SHP77 treated with DMSO at 0.1 percent for 48 hours (cell line): ENCODE measurements around the gene NACC1.
"Not testable (repeated sequence)": the region's sequence is repeated elsewhere in the genome, so short reads cannot be mapped to it uniquely, and the experiment has no call there.

Experiments used
- DNase-seq: peaks from one replicate; lab custom pipeline; 2025; lab: John Stamatoyannopoulos, UW

The NACC1 gene

DNA sequence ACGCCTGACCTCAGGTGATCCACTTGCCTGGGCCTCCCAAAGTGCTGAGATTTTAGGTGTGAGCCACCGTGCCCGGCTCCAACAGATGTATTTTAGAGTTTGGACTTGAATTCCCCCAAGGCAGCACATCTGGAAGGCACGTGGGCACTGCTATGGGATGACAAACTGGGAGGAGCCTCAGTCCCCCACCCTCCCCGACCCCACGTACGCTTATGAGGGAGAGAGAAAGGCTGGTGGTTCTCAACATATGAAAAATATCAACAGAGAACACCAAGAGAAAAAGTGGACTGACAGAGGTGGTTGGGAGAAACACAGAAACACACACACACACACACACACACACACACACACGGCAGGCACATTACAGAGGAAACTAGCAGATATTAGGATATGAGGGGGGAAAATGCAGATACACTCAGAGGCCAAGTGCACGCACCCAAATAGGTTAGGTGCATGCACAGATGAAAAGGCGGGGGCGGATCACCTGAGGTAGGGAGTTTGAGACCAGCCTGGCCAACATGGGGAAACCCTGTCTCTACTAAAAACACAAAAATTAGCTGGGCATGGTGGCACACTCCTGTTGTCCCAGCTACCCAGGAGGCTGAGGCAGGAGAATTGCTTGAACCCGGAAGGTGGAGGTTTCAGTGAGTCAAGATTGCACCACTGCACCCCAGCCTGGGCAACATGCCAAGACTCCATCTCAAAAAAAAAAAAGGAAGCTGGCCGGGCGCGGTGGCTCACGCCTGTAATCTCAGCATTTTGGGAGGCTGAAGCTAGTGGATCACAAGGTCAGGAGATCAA is 28.9 kb downstream of the NACC1 start:
- no peak for DNase-seq

DNA sequence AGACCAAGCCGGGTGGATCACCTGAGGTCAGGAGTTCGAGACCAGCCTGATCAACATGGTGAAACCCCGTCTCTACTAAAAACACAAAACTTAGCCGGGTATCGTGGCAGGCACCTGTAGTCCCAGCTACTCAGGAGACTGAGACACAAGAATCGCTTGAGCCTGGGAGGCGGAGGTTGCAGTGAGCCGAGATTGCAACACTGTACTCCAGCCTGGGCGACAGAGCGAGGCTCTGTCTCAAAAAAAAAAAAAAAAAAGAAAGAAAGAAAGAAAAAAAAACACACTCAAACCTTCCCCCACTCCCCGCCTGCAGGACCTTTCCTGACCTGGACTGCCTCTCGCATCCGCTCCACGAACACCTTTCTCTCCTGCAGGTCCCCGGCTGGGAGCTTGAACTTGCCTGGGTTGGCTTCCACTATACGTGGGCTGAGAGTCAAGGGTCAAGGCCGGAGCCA is 31.1 kb downstream of the NACC1 start:
- DNase-seq: not testable (repeated sequence)

DNA sequence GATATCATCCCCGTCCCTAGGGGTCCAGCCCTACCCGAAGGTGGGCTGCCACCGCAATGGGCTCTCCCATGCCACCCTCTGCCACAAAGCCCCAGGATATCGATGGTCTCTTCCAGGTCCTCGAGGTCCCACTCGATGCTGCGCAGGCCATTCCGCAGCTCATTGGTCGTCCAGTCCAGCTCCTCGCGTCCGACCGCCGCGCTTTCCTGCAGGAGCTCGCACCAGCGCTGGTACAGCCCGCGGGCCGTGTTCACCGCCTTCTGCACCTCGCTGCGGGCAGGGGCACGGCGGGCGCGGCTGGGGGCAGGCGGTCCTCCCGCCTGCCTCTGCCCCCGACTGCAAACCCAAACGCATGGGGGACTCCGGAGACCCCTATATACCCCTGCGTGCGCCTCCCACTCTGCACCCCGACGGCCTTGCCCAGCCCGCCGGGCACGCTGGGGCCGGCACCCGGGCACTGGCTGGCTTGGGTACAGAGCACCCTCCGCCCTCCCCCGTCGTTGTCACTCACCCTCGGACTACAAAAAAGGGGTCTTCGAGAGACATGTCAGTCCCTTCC is 31.6 kb downstream of the NACC1 start:
- no peak for DNase-seq

DNA sequence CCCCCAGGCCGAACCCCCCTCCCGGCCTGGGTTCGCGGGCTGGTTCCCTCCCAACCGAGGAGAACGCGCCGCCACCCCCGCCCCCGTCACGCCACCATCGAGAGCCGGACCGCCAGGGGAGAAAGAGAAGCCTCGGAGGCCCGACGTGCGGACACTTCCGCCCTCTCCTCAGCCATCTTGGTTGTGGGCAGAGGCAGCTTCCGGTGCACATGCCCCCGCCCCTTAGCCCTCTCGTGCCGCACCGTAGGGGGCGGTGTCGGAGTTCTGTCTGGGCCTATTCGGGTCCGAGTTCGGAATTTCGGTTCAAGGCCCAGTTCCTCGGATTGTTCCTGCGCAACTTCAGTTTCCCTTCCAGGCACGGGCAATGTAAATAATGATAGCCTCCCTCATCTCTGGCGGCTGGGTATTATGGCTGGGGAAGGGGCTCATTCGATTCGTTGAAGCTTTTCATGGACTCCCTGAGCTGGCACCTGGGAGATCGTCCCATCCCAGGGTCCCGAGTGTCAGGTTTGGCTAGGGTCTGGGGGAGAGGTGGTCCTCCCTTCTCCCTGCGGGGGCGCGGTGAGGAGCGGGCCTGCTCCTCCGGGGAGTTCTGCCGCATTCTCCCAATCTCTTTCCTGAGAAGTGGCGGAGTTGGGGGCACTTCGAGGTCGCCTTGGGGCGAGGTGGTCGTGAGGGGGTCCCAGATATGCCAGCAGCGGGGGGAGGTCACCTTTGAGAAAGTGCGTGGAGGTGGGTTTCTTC is 32.3 kb downstream of the NACC1 start, which contains the start of the genes IER2 and STX10:
Gene IER2, plus strand, starts transcription at position 225 of the 744 bp plus-strand sequence. CDS start 2,776 bp downstream, outside the sequence.
Gene STX10, minus strand, starts transcription at position 189 of the 744 bp plus-strand sequence. CDS start 202 bp downstream, outside the sequence.
- peak; percentile 86 for DNase-seq

DNA sequence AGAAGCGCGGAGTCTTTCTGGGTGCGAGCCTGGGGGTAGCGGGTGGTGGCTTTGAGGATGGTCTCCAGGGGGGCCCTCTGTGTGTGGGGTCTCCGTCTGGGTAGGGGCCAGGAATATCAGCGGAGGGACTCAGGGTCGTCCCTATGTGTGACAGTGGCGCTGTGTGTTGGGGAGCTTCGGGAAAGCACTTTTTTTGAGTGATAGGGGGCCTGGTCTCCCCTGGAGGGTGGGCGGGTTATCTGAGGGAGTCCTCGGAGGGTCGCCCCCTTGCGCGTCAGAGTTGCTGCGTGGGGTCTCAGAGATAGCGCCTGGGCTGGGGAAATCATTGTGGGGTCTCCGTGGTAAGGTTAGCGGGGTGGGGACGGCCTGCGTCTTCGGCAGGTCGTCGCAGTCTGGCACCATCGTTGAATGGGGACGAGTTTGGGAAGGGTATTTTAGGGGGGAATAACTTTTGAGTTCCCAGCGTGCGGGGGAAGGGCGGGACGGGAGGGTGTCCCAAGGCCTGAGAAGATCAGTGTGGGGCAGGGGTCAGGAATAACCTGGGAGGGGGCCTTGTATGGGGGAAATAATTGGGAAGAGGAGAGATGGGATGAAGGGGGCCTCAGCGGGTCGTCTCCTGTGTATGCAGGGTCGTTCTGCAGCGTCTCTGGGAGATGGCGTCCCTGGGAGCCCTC is 33.0 kb downstream of the NACC1 start:
- DNase-seq: no peak

DNA sequence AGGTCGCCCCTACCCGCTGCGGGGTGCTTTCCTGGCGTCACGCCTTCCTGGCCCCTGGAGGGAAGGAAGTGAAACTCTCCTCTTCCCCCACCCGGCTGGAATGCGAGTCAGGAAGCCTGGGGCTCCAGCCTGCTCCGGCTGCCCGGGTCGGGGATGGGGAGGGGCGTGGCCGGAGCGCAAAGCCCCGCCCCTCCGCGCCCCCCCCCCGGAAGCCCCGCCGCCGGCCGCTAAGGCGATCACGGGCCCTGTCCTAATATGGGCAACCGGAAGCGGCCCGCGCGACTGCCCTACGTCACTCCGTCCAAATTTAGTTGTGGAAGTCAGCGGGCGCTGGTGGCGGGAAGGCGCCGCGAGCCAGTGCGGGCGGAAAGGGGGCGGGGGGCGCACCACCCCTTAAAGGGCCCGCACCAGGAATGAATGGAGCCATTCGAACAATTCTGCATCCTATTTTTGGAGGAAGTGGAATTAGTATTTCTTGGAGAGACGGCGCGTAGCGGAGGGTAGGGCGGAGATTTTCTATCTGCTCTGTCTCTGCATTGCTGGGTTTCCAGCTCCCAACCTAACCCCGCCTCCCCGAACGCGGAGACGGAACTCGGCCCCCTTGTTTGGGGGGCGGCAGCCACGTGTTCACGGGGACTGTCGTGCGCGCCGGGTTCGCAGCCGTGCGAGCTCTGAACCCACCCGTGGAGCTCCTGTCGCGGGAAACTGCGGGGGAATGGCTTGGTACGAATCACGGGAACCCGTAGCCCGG is 33.7 kb downstream of the NACC1 start:
- peak; percentile 90 for DNase-seq

DNA sequence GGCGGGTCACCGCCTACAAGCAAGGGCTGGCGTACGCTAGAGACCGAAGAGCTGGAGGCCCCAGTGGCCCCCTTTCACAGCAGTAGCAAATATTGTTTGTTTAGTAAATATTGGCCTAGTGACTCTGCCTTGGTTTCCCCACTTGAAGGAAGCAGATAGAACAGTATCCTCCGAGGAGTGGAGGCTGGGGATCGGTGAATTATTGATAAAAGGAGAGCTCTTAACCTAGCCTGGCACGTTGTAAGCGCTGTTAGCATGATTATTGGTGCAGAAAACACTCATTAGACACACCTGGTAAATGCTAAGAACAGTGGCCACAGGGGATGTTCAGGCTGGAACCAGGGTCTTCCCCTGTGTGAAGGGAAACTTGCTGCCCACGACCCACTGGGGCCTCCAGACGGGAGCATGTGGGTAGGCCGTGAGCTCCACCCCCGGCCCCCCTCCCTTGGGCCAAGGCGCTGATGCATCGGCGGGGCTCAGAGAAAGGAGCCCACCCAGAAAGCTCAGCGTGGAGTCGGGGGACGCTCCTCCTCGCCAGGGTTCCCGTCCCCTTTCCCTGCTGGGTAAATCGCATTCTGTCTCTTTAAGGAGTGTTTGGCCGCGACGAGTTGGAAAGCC is 34.4 kb downstream of the NACC1 start:
- DNase-seq: no peak

DNA sequence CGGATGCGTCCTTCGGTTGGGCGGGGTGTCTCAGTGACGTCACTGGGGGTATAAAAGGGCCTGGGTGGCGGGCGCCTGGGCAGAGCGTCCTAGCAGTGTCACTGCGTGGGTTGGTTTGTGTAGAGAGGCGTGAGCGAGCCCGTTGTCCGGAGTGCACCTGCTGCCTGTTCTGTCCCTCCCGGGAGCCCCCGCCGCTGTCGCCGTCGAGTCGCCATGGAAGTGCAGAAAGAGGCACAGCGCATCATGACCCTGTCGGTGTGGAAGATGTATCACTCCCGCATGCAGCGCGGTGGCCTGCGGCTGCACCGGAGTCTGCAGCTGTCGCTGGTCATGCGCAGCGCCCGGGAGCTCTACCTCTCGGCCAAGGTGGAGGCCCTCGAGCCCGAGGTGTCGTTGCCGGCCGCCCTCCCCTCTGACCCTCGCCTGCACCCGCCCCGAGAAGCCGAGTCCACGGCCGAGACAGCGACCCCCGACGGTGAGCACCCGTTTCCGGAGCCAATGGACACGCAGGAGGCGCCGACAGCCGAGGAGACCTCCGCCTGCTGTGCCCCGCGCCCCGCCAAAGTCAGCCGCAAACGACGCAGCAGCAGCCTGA is 35.0 kb downstream of the NACC1 start:
- DNase-seq: peak; percentile 92

DNA sequence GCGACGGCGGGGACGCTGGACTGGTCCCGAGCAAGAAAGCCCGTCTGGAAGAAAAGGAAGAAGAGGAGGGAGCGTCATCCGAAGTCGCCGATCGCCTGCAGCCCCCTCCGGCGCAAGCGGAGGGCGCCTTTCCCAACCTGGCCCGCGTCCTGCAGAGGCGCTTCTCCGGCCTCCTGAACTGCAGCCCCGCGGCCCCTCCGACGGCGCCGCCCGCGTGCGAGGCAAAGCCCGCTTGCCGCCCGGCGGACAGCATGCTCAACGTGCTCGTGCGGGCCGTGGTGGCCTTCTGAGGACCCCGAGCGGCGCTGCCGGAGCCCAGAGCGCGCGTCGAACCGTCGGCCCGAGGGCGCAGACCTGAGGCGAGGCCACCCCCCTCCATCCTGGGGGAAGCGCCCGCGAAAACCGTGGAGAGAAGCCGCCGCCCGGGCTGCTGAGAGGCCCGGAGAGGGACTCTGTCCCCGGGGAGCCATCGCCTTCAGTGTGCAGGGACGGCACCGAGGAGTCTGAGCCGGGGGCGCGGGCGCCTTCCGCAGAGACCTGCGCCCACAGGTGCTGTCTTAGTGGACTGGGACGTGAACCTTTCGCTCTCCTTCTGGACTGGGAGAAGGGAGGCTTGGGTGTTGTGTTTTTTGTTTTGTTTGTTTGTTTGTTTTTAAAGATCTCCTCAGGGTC is 35.6 kb downstream of the NACC1 start:
- no peak for DNase-seq

DNA sequence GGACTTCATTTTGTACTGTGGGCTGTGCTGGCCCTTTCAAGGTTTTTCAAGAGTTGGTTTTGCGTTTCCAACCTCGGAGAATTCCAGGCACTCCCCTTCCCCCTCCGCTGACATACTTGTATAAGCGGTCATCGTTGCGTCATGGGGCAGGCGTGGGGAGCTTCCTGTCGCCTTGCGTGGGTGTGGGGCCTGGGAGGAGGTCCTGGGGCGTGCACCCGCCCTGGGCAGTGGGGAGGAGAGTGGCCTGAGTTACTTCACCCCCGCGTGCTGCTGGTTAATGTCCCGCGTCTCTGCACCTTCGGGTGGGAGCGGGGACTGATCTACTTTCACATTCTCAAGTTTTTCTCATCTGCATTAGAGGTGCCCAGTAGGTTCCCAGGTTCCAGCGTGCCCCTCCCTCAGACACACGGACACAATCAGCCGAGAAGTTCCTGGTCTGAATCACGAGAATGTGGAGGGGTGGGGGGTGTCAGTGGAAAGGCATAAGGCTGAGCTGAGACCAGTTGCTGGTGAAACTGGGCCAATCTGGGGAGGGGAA is 36.2 kb downstream of the NACC1 start:
- no peak for DNase-seq

DNA sequence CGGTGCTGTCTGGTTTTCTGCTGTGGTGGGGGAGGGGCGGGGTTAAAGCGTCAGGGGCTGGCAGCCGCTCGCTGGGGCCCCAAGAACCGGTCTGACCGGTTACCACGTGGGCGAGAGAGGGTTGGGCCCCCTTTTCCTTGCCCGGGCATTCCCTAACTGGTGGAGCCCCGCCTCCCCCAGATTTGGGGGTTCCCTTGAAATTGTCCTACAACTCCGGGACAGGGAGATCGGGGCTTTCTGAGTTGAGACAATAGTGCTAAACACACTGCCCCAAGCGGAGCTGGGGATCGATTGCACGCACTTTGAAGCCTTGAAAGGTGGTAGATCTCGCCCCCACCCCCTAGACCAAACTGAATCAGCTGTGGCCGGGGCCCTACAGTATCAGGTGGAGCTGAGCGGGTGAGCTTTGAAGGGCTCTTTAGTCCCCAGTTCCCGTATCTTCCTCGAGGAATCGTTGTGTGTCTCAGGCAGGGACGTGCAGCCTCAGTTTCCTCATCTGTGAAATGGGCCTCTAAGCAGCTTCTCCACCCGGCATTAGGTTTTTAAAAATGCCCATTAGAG is 36.9 kb downstream of the NACC1 start:
- DNase-seq: no peak

DNA sequence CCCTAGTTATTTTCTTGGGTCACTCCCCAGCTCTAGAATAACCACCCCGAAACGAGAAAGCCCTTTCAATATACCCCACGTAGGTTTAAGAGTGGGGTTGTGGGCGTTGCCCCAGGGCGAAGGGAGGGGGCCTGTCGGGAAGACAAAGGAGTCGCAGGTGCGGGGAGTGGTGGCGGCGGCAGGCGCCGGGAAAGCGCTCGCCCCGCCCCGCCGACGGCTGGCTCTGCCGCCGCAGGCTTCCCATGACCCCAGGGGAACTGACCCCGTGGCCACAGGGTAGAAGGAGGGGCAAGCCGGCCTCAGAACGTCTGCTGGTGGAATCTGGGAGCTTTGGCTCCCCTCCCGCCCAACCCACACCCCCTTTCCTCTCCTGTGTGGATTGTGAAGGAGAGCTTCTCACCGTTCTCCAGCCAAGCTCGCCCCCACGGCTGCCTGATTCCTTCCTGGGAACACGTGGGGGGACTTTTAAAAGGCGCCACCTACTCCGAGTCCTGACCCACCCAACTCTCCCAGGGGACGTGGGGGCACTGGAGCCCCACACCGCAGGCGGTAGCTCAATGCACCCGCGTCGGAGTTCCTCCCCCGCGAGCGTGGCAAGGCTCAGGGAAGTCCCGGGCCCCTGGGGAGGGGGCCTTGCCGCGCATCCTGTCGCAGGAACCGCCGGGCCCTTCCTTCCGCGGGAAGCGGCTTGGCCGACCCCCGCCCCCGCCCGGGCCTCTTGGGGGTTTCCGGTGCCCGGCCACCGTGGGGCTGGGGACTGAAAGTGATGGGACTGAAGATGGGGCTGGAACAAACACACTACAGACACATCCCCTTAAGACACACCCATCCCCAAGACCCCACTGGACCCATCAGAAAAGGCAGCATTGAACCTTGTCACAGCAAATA is 37.7 kb downstream of the NACC1 start:
- peak; percentile 28 for DNase-seq

DNA sequence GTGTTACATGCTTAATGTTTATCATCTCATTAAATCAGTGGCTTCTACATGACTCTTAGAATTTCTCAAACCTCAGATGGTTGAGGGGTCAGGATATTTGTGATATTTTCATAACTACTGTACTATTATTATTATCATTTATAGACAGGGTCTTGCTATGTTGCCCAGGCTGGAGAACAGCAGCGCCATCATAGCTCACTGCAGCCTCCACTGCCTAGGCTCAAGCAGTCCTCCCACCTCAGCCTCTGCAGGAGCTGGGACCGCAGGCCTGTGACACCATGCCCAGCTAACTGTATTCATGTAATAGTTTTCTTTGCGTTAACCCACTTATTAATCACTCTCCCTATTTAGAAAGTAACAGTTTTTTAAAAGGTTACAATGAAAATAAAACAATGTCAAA is 41.6 kb downstream of the NACC1 start:
- DNase-seq: no peak

DNA sequence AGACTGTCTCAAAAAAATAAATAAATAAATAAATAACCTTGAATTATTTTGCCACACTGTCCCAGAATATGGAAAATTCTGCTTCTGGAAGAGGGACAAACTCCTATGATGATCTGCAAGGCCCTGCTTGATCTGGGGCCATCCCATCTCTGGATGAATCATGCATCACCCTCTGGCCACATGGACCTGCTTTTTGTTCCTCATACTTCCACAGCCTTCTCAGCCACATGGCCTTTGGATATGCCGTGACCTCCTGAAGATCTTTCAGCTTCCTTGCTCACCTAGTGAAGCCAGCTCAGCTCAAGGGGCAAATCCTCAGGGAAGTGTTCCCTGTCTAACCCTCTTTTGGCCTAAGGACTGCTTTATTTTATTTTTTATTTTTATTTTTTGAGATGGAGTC is 42.5 kb downstream of the NACC1 start:
- no peak for DNase-seq

DNA sequence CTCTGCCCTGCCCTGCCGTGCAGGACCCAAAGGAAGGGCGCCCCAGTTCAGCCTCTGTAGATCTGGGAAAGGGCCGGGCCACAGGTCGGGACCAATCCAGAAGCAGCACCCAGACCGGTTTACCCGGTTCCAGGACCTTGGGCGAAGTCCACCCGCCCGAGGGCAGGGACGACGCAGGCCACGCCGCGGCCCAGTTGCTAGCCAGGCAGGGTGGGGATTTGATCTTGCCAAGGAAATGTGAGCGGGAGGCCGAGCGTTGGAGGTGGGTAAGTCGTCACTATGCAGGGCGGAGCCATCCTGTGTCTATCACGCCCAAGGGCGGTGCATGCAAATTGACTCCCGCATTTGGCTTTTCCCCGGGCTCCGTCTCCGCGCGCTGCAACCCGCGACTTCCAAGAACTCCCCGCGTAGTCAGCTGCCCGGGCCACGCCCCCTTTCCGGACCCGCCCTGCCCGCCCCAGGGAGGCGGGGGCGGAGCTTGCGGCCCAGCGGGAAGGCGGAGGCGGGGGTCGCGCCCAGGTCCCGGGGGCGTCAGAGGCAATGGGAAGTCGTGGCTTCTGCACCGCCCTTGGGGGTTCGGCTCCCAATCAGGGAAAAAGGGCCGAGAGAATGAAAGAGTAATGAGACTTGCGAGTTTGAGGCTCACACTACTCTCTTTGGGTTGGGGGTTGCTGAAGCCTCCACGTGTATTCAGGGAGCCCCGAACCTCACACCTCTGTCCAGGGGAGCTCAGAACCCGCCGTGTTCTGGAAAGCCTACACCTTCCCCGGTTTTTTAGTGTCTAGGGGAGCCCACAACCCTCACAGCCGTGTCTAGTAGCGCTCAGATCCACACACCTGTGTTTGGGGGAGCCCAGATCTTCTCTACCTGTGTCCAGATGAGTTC is 44.9 kb downstream of the NACC1 start:
- DNase-seq: peak; percentile 93

DNA sequence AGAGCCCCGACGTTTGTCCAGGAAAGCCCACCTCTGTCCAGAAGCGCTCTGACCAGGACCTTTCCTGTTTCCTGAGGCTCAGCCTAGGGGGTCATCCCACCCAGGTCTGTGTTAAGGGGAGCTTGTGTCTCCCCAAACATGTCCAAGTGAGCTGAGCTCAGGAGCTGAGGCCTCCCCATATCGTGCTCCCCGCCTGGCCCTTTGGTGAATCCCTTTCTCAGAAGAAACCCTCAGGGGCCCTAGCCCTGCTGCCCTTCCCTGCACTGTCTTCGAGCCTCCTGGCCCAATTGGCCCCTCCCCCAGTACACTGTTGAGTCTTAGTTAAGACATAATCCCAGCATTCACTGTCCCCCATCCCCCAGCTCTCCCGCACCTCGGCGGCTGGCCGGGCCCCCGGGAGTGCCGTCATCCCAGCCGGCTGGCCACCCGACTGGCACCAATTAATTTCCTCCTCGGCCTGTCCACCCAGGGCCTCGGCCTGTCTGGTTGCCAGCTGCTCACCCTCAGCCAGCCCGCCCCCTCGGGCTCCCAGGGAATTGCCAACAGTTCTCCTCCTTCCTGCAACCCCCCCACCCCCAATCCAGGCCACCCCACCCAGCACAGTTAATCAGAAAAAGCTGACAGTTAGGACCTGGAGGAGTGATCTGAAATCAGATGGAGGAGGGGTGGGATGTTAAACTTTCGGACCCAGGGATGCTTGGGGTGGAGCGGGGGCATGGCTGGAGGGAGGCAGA is 45.7 kb downstream of the NACC1 start:
- peak; percentile 59 for DNase-seq
